ENCODE data around the gene RPL36A.

DNA sequence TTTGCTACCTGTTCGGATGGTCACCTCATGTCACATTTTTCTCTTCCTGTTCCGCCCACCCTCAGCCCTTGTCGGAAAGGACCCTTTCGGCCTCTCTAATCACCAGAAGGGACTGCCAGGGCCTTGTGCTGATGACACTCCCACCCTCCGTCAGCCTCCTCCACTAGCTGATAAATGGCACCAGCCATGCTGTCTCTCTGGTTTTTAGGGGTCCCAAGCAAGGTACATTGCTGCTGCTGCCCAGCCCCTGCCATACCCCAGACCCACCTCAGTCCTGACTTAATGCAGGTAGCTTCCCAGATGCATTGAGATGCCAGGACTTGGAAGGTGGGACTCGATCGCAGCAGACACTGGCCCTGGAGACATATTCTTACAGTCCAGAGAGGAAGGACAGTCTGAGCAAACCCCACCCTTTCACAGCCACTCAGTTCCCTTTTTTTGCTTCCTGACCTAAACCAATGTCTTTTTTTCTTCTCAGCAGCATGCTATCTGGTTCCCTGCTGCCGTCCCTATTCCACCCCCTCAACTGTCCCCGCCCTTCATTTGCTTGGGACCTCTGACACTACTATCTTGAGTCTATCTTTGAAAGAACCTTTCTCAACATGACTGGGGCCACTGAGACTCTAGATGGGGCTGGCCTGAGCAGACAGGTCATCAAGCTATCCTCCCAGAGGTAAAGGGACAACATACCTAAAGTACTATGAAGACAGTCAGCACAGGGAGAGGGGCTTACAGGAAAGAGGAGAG is 4.8 kb upstream of the RPL36A start, which contains the start of gene BTK:
- TF ChIP-seq, protein P1, sequence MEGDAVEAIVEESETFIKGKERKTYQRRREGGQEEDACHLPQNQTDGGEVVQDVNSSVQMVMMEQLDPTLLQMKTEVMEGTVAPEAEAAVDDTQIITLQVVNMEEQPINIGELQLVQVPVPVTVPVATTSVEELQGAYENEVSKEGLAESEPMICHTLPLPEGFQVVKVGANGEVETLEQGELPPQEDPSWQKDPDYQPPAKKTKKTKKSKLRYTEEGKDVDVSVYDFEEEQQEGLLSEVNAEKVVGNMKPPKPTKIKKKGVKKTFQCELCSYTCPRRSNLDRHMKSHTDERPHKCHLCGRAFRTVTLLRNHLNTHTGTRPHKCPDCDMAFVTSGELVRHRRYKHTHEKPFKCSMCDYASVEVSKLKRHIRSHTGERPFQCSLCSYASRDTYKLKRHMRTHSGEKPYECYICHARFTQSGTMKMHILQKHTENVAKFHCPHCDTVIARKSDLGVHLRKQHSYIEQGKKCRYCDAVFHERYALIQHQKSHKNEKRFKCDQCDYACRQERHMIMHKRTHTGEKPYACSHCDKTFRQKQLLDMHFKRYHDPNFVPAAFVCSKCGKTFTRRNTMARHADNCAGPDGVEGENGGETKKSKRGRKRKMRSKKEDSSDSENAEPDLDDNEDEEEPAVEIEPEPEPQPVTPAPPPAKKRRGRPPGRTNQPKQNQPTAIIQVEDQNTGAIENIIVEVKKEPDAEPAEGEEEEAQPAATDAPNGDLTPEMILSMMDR (IDR thresholded peaks at IDR 0.05; ENCODE audit: insufficient read depth, low read length, poor library complexity, severe bottlenecking): no peak
- TF ChIP-seq EZH2phosphoT487 (conservative IDR thresholded peaks at IDR 0.05; ENCODE audit: low read length): no peak
